NCI-H2171 (cell line): Measurements from ENCODE around the gene PCBP3.
"Not testable (repeated sequence)": the region's sequence is repeated elsewhere in the genome, so short reads cannot be mapped to it uniquely, and the experiment has no call there.

Experiments used
- DNase-seq: peaks from one replicate; lab custom pipeline; 2025; lab: John Stamatoyannopoulos, UW

The PCBP3 gene

GRCh38 chr21:45788198-45788597 lies 144.7 kb downstream of the PCBP3 start:
- DNase-seq, result no peak

- DNase-seq, result no peak
Observed at GRCh38 chr21:45788637-45789506, 145.3 kb downstream of the PCBP3 start.

GRCh38 chr21:45790427-45790826 lies 146.9 kb downstream of the PCBP3 start:
- no peak for DNase-seq

GRCh38 chr21:45791562-45792418 lies 148.3 kb downstream of the PCBP3 start:
- DNase-seq, result no peak

- no peak for DNase-seq
Observed at GRCh38 chr21:45792682-45793383, 149.3 kb downstream of the PCBP3 start.

- no peak for DNase-seq
Observed at GRCh38 chr21:45794027-45794426, 150.5 kb downstream of the PCBP3 start.

- no peak for DNase-seq
Observed at GRCh38 chr21:45796003-45796402, 152.5 kb downstream of the PCBP3 start.

GRCh38 chr21:45797338-45797737 lies 153.8 kb downstream of the PCBP3 start:
- no peak for DNase-seq

GRCh38 chr21:45799765-45800338 lies 156.3 kb downstream of the PCBP3 start:
- no peak for DNase-seq

- no peak for DNase-seq
Observed at GRCh38 chr21:45800339-45801080, 157.0 kb downstream of the PCBP3 start.

GRCh38 chr21:45801129-45801964 lies 157.8 kb downstream of the PCBP3 start:
- no peak for DNase-seq

- no peak for DNase-seq
Observed at GRCh38 chr21:45801989-45802388, 158.5 kb downstream of the PCBP3 start.

GRCh38 chr21:45802425-45802824 lies 158.9 kb downstream of the PCBP3 start:
- no peak for DNase-seq

- no peak for DNase-seq
Observed at GRCh38 chr21:45802956-45803617, 159.6 kb downstream of the PCBP3 start.

- no peak for DNase-seq
Observed at GRCh38 chr21:45803618-45804340, 160.3 kb downstream of the PCBP3 start.

GRCh38 chr21:45804809-45805313 lies 161.3 kb downstream of the PCBP3 start:
- DNase-seq, result no peak

GRCh38 chr21:45805321-45805720 lies 161.8 kb downstream of the PCBP3 start:
- DNase-seq, result no peak

GRCh38 chr21:45806042-45806441 lies 162.5 kb downstream of the PCBP3 start:
- no peak for DNase-seq

GRCh38 chr21:45808663-45809062 lies 165.1 kb downstream of the PCBP3 start:
- not testable (repeated sequence) for DNase-seq
